ENCODE results near the gene AKAP8.

Gene AKAP8

GRCh38 chr19:15421136-15421695 is 41.6 kb upstream of the AKAP8 start:
- Histone ChIP-seq H3K27me3 (no peaks in the 10 kb centered on the region), H3K4me3 (no peak overlapping the region), H3K9me3 (no peaks in the 10 kb centered on the region), H3K36me3 (peaks cover 36 to 40% (median 38%) of the 10 kb centered on the region in 3 donors), H3K27ac (no peak overlapping the region), H3K4me1 (peaks cover 0 to 30% (median 23%) of the 10 kb centered on the region in 4 donors)
- intact Hi-C loops (cut with DNase I; ENCODE audit: low total_unique reads), result no loop called here
- no peak for DNase-seq
- no peak for TF ChIP-seq CTCF (IDR thresholded peaks at IDR 0.05)

GRCh38 chr19:15419413-15420025 is 39.9 kb upstream of the AKAP8 start:
- H3K9me3 ChIP-seq, result no peaks in the 10 kb centered on the region
- no peak for TF ChIP-seq CTCF (IDR thresholded peaks at IDR 0.05)
- H3K27me3 ChIP-seq, result no peaks in the 10 kb centered on the region
- no peak for DNase-seq
- peak overlapping the region; percentile 92 to 97 for H3K4me3 ChIP-seq
- H3K4me1 ChIP-seq, result peaks cover 0 to 42% (median 29%) of the 10 kb centered on the region in 4 donors
- intact Hi-C loops (cut with DNase I; ENCODE audit: low total_unique reads), result no loop called here
- H3K27ac ChIP-seq, result peak overlapping the region; percentile 74 to 87
- H3K36me3 ChIP-seq, result peaks cover 23 to 25% (median 24%) of the 10 kb centered on the region in 3 donors

DNA sequence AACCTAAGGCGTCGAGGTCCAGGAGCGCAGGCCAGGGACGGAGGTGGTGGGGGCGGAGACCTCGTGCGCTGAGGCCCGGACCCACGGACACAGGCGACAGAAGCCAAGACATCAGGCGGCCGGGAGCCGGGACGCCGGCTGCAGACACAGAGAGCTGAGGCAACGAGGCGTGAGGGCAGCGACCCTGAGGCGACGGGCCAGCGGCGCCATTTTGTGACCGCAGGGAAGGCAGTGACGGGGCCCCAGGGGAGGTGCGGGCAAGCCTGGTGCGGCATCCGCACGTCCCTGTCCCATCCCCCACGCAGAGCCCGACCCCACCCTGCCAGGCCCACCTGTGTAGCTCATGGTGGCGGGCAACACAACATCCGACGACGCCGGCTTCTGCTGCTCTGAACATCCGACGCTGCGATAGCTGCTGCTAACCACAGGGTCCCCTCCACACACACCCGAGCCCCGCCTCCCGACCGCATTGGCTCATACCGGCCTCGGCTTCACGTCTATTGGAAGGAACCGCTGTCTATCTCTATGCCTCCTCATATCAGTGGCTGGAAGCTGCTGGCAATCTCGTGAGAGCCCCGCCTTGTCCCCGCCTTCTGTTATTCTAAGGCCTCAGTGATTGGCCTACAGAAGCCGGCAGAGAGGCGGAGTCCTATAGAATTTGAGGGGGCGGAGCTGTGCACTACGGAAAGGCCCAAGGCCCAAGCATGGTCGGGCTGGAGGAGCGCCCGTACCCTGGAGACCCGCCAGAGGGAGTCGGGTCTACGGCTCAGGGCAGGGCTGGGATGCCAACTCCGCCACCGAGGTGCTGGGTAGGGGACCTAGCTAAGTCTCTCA is 39.2 kb upstream of the AKAP8 start, which contains the start of gene AKAP8L:
Gene AKAP8L (minus strand): TSS at position 410 of the 834 bp plus-strand sequence. CDS start 65 bp downstream, at position 345.
- Histone ChIP-seq H3K4me1 (peaks cover 0 to 49% (median 29%) of the 10 kb centered on the region in 4 donors), H3K36me3 (peaks cover 15 to 18% (median 16%) of the 10 kb centered on the region in 3 donors), H3K9me3 (no peaks in the 10 kb centered on the region), H3K27ac (peak within 1 kb of the TSS; percentile 87 to 97), H3K4me3 (peak within 1 kb of the TSS; percentile 92 to 97), H3K27me3 (no peaks in the 10 kb centered on the region)
- DNase-seq, result peak; percentile 100
- intact Hi-C loops (cut with DNase I; ENCODE audit: low total_unique reads), result no loop called here
- peak; percentile 54 to 61 for TF ChIP-seq CTCF (IDR thresholded peaks at IDR 0.05)

GRCh38 chr19:15418231-15418578 is 38.6 kb upstream of the AKAP8 start:
- intact Hi-C loops (cut with DNase I; ENCODE audit: low total_unique reads), result no loop called here
- Histone ChIP-seq H3K36me3 (peaks cover 10 to 12% (median 11%) of the 10 kb centered on the region in 3 donors), H3K4me1 (peaks cover 0 to 55% (median 35%) of the 10 kb centered on the region in 4 donors), H3K27ac (peak overlapping the region; percentile 87 to 97), H3K9me3 (no peaks in the 10 kb centered on the region), H3K4me3 (peak overlapping the region; percentile 92 to 97), H3K27me3 (no peaks in the 10 kb centered on the region)
- DNase-seq, result no peak
- TF ChIP-seq CTCF (IDR thresholded peaks at IDR 0.05), result no peak

DNA sequence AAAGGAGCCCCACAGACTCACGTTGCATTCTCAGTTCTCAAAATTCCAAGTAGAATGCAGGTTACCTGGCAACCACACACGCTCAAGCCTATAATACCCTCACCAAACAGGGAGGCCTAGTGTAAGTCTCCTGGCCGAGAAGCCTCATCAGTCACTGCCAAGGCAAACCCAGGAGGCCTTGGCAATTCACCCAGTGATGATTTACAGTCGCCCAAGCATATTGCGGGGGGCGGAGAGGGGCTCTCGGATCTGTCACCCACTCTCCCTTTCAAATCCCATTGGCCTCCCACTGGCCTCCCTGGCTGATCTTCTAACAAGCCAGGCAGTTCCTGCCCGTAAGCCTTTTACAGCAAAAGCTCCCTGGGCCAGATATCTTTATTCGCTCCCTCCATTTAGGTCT is 38.1 kb upstream of the AKAP8 start:
- peaks cover 0 to 60% (median 40%) of the 10 kb centered on the region in 4 donors for H3K4me1 ChIP-seq
- H3K27me3 ChIP-seq, result no peaks in the 10 kb centered on the region
- H3K9me3 ChIP-seq, result no peaks in the 10 kb centered on the region
- intact Hi-C loops (cut with DNase I; ENCODE audit: low total_unique reads), result no loop called here
- peaks cover 4 to 7% (median 5%) of the 10 kb centered on the region in 3 donors for H3K36me3 ChIP-seq
- peak overlapping the region; percentile 87 to 97 for H3K27ac ChIP-seq
- TF ChIP-seq CTCF (IDR thresholded peaks at IDR 0.05), result no peak
- peak overlapping the region; percentile 92 to 97 for H3K4me3 ChIP-seq
- peak in 1 of 2 donors; percentile 65 for DNase-seq
